ENCODE data around the gene HAVCR1.
"Not testable (repeated sequence)": the region's sequence is repeated elsewhere in the genome, so short reads cannot be mapped to it uniquely, and the experiment has no call there.

The HAVCR1 gene

DNA sequence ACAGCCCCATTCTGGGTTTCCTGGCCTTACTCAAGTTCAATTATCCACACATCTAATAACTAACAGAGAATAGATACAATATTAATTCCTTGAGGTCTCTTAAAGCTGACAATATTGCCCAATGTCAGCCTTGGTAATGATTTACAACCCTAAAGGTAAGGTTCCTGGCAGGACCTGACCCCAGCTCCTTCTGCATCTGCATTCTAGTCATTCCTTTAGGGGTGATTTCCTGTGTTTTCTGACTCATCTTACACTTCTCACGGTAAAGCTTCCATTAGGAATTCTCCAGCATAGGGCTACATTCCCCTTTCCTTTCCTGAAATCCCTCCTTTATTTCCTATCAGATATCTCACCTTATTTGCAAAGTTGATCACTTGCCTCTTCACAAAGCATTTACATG lies 9.3 kb downstream of the HAVCR1 start:
- no peak for DNase-seq

DNA sequence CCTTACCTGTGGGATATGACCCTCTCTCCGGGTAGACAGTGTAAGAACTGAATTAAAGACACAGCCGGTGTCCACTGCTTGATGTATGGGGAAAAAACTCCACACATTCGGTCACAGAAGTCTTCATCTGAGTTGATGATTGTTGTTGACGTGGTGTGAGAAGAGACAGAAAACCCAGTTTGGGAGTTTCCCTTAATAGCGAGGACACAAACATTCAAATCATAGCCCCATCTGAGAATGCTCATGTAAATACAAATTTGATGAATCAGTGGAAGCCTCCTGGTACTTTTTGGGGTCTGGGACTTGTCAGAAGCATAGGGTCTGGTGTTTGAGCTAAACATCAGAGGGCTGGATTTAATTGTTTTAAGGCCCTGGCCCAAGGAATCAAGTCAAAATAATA lies 11.0 kb downstream of the HAVCR1 start:
- DNase-seq, result no peak

DNA sequence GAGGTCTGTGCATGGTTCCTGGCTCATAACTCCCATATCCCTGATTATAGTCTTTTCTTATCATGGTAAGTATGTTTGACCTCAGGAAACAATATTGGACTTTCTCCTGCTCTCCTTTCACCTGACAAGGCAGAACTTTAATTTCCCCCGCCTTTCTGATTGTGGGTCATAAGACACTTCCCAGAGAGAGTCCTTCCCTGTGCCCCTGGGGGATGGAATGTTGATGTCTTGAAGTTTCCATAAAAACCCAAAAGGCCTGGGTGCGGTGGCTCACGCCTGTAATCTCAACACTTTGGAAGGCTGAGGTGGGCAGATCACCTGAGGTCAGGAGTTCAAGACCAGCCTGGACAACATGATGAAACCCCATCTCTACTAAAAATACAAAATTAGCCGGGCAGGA lies 11.9 kb downstream of the HAVCR1 start:
- not testable (repeated sequence) for DNase-seq

- no peak for DNase-seq
These were observed 12.9 kb downstream of the HAVCR1 start for GRCh38 chr5:157046041-157046440.

DNA sequence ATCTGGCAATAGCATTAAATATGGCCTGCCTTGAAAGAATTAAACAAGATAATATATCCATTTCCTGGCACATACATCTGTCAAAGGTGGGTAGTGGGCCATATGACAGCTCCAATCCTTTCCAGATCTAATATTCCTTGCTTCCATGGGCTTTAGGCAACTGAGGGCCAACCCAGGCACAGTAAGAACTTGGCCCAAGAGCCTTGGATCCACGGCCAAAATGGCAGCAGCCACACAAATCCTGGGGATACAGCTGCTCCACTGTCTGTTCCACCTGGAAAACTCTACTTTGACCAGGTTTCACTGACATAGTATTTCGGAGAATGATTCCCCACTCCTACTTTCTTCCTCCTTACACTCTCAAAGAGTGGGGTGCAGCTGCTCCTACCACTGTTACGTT lies 13.3 kb downstream of the HAVCR1 start:
- no peak for DNase-seq

- no peak for DNase-seq
These were observed 20.2 kb downstream of the HAVCR1 start for GRCh38 chr5:157038568-157039187.

DNA sequence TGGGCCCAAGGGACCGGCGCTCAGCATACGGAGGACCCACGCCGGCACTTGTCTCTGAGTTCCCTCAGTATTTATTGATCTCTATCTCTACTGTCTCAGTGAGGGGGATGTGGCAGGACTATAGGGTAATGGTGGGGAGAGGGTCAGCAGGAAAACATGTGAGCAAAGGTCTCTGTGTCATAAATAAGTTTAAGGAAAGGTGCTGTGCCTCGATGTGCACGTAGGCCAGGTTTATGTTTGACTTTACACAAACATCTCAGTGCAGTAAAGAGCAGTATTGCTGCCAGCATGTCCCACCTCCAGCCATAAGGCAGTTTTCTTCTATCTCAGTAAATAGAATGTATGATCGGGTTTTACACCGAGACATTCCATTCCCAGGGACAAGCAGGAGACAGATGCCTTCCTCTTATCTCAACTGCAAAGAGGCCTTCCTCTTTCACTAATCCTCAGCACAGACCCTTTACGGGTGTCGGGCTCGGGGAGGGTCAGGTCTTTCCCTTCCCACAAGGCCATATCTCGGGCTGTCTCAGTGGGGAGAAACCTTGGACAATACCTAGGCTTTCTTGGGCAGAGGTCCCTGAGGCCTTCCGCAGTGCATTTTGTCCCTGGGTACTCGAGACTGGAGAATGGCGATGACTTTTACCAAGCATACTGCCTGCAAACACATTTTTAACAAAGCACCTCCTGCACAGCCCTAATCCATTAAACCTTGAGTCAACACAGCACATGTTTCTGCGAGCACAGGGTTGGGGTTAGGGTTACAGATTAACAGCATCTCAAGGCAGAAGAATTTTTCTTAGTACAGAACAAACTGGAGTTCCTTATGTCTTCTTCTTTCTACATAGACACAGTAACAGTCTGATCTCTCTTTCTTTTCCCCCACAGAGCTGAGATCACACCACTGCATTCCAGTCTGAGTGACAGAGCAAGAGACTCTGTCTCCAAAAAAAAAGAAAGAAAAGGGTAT lies 24.5 kb downstream of the HAVCR1 start:
- not testable (repeated sequence) for DNase-seq

DNA sequence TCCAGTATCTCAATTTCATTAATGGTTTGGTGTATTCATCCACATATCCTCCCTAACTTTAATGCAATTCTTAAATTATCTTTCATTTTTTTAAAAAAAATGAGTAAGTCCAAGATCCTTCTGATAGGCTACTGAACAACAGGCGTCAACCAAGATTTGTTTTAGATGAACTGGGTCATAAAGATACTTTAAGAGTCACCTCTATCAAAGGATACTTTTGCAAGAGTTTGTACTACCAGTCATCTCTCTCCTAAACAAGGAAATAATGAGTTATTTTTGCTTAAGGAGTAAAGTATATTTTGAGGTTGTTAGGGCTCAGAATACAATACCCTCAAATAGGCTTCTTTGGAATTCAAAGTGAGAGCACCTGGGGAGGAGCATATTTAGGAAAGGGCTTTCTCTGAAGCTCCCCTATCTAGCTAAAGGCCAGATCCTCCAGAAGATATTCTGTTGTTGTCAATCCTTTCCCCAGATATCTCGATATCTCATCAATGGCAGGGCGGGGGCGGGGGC lies 25.8 kb downstream of the HAVCR1 start:
- DNase-seq, result no peak

- DNase-seq, result no peak
These were observed 28.2 kb downstream of the HAVCR1 start for GRCh38 chr5:157030692-157031091.

- DNase-seq, result no peak
These were observed 29.5 kb downstream of the HAVCR1 start for GRCh38 chr5:157029457-157029856.

- DNase-seq, result not testable (repeated sequence)
These were observed 31.3 kb downstream of the HAVCR1 start for GRCh38 chr5:157027663-157028062.

GRCh38 chr5:157026789-157027424 lies 32.0 kb downstream of the HAVCR1 start:
- DNase-seq, result peak in 2 of 3 donors; percentile 5 to 10

DNA sequence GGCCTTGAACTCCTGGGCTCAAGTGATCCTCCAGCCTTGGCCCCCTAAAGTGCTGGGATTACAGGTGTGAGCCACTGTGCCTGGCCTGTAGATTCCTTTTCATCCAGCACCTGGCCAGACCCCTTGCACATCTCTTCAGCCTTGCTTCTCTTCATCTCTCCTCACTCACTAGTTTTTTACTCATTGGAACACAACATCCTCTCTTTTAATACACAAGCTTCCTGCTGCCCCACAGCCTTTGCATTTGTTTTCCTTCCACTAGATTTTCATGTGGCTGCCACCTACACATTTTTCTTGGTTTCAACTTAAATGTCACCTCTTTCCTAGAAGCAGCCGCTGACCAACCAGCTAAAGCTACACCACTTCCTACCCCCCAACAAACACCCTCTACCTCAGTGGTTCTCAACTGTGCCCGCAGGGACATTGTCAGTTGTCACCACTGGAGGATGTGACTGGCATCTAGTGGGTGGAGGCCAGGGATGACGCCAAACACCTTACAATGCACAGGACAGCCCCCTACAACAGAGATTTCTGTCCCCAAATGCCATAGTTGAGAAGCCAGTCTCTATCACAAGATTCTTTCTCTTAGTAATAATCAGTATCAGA lies 33.7 kb downstream of the HAVCR1 start:
- no peak for DNase-seq

GRCh38 chr5:157024208-157024959 lies 34.5 kb downstream of the HAVCR1 start:
- no peak for DNase-seq

DNA sequence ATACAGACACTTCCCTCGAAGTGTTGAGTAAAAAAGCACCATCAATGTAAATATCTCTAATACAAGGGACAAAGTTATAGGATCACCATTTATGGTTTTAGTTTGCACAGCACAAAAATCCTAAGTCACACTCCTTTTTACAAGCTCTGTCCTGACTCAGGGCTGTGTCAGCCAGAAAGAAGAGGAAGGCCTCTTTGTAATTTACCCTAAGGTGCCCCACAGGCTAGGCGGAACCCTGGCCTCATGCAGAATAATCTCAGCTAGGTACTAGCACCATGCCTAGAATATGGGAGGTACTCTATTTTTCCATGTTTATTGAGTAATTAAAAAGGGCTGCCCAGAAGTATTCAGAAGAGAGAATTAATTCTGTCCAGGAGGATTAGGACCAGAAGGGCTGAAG lies 36.9 kb downstream of the HAVCR1 start:
- no peak for DNase-seq

DNA sequence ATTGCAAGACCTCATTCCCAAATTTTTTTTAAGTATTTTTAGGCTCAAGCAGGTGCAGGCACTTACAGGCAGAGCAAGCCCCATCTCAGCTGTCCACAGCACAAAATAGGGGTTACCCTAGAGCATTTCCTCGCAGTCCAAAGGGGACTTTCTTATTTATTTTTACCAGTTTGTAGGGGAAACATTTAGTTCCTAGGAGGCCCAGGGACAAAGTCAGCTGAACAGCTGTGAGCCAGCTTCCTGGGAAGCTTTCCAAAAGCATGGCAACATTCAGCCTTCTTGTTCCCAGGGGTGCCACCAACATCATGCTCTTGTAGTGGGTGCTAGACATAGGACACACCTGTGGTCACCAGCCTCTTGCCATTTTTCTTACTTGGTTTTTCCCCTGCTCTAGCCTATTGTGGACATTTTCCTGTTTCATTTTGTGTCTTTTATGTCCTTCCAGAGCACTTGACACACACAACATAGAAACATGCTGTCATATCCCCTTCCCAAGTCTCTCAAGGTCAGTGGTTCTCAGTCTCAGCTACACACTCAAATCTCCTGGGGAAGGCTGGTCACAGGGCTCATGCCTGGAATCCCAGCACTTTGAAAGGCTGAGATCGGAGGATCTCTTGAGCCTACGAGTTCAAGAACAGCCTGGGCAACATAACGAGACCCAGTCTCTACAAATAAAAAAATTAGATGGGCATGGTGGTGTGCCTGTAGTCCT lies 38.2 kb downstream of the HAVCR1 start:
- DNase-seq, result no peak

GRCh38 chr5:157020002-157020401 lies 38.9 kb downstream of the HAVCR1 start:
- DNase-seq, result no peak

- not testable (repeated sequence) for DNase-seq
These were observed 44.8 kb downstream of the HAVCR1 start for GRCh38 chr5:157014143-157014542.

DNA sequence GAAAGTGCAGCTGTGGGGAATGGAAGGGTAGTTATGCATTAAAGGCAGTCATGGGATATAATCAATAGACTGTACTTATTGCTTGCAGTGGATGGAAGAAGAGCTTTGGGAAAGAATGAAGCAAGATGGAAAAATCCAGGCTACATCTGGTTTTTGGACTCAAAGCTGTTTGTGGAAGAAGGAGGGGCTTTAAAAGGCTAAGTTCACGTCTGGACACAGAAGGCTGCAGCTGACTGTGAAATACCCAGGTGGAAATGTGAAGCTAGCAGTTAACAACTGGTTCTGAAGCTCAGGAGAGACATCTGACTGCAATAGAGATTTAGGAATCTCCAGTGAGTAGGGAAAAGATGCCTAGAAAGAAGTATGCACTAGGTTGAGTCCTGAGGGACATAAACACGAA lies 52.7 kb downstream of the HAVCR1 start:
- DNase-seq, result no peak

DNA sequence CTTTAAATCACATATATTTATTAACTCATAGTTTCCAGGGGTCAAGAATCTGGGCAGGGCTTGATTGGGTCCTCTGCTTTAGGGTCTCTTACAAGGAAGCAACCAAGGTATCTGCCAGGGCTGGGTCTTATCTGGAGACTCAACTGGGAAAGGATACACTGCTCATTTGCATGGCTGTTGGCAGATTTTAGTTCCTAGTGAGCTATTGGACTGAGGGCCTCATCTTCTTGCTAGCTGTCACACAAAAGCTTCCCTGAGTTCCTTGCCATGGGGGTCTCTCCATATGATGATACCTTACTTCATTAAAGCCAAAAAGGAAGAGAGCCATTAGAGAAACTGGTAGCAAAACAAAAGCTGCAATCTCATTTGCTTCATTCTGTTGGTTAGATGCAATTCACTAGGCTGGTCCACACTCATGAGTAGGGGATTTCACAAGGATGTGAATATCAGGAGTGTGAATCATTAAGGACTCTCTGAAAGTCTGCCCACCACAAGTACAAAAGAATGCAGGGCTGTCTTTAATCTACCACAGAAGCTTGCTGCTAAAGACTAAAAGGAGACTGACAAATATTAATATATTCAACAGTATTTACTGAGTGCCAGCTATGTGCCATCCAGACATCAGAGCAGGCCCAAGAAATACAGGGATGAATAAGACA lies 53.9 kb downstream of the HAVCR1 start:
- DNase-seq, result no peak

GRCh38 chr5:156991714-156992113 lies 67.2 kb downstream of the HAVCR1 start:
- peak; percentile 26 to 46 (median 30) for DNase-seq
